H1 (cell line): ENCODE results near the gene FAM228A. TPM values are rescaled to one million over a fixed set of nuclear protein-coding genes. Genes with fewer than 3 reads are reported as not detected.

Experiments
- CTCF ChIA-PET: fragments of 300-600 bp; sonication (Branson Sonifier 250); formaldehyde crosslinking; loops from one replicate; lab custom pipeline; 2021; ENCODE audit not compliant: partially characterized antibody; lab: Charles Lee
- POLR2A ChIA-PET: fragments of 300-600 bp; sonication (Branson Sonifier 250); formaldehyde crosslinking; loops from one replicate; lab custom pipeline; 2021; ENCODE audit warnings: inconsistent platforms; ENCODE audit not compliant: partially characterized antibody; lab: Charles Lee
- DNase-seq, 2 experiments: peaks; one replicate each; pipeline versions ENCODE4 v3.0.0 to v3.0.0-alpha.2; 2010 to 2022; ENCODE audit warnings: low spot score in 2 of 2, low read depth in 1 of 2, mixed read lengths in 1 of 2
- FAIRE-seq: peaks from 2 replicates; lab custom pipeline; 2011; peaks lifted over from hg19 to GRCh38; lab: Jason Lieb, UNC
- H2AFZ ChIP-seq: 2 replicates; pipeline ENCODE4 v1.8.1; 2012; ENCODE audit warnings: low read length, inconsistent platforms
- H2AK5ac ChIP-seq: 2 replicates; pipeline ENCODE4 v1.6.1; 2013; ENCODE audit warnings: low read depth, low read length
- H2BK120ac ChIP-seq: replicated peaks from 2 replicates; pipeline ENCODE3; 2013; ENCODE audit warnings: low read depth, low read length, inconsistent platforms
- H2BK12ac ChIP-seq: 2 replicates; pipeline ENCODE4 v1.6.1; 2013; ENCODE audit warnings: low read depth, low read length
- H2BK15ac ChIP-seq: 2 replicates; pipeline ENCODE4 v1.6.1; 2013; ENCODE audit warnings: low read length
- H2BK20ac ChIP-seq: 2 replicates; pipeline ENCODE4 v1.6.1; 2013; ENCODE audit warnings: low read length
- H2BK5ac ChIP-seq: 2 replicates; pipeline ENCODE4 v1.6.1; 2013; ENCODE audit warnings: low read depth, low read length
- H3K14ac ChIP-seq: 2 replicates; pipeline ENCODE4 v1.6.1; 2013; ENCODE audit warnings: inconsistent platforms; ENCODE audit not compliant: insufficient read length
- H3K18ac ChIP-seq: 2 replicates; pipeline ENCODE4 v1.6.1; 2013; ENCODE audit warnings: low read length; ENCODE audit errors: extremely low read depth
- H3K23ac ChIP-seq: 2 replicates; pipeline ENCODE4 v1.6.1; 2013; ENCODE audit warnings: inconsistent platforms; ENCODE audit not compliant: insufficient read length
- H3K23me2 ChIP-seq: 2 replicates; pipeline ENCODE4 v1.6.1; 2013; ENCODE audit warnings: low read depth, low read length
- H3K27ac ChIP-seq: 2 replicates; pipeline ENCODE4 v1.6.1; 2011; ENCODE audit warnings: low read depth, low read length, inconsistent platforms
- H3K27me3 ChIP-seq, 4 experiments: replicated peaks in 1 of 4; 1 replicate in 1 of 4; 2 replicates in 3 of 4; pipeline versions ENCODE4 v1.6.1 to v1.8.1; 2011 to 2013; ENCODE audit warnings: low read length in 3 of 4, mild to moderate bottlenecking in 3 of 4, inconsistent platforms in 2 of 4, mixed read lengths in 2 of 4, moderate library complexity in 1 of 4; ENCODE audit not compliant: control insufficient read depth in 3 of 4, insufficient read depth in 3 of 4; ENCODE audit errors: extremely low read depth in 1 of 4
- H3K36me3 ChIP-seq, 4 experiments: 2 replicates each; pipeline versions ENCODE4 v1.6.1 to v1.8.1; 2011 to 2013; ENCODE audit warnings: mild to moderate bottlenecking in 4 of 4, low read length in 3 of 4, moderate library complexity in 2 of 4, control low read depth in 1 of 4, inconsistent platforms in 1 of 4; ENCODE audit not compliant: insufficient read depth in 4 of 4, control insufficient read depth in 2 of 4
- H3K4ac ChIP-seq: replicated peaks from 2 replicates; pipeline ENCODE3; 2013; ENCODE audit warnings: low read length, low read depth, mixed read lengths, inconsistent platforms; ENCODE audit not compliant: insufficient read length
- H3K4me1 ChIP-seq, 4 experiments: replicated peaks in 1 of 4; 1 replicate in 1 of 4; 2 replicates in 3 of 4; pipeline versions ENCODE4 v1.6.1 to v1.8.1; 2011 to 2013; ENCODE audit warnings: low read length in 3 of 4, inconsistent platforms in 2 of 4, mixed read lengths in 1 of 4; ENCODE audit not compliant: insufficient read depth in 4 of 4, control insufficient read depth in 3 of 4
- H3K4me2 ChIP-seq, 2 experiments: 2 replicates each; pipeline versions ENCODE4 v1.6.1 to v1.8.1; 2011 to 2013; ENCODE audit warnings: low read depth in 2 of 2, low read length in 2 of 2, control low read depth in 1 of 2, inconsistent platforms in 1 of 2, mild to moderate bottlenecking in 1 of 2; ENCODE audit not compliant: insufficient read depth in 1 of 2
- H3K4me3 ChIP-seq, 4 experiments: fragments of 200-600, 300-600 bp in 1 of 4; sonication (generic), shearing (Covaris generic), sonication (Bioruptor Twin) in 1 of 4; 2 replicates each; pipeline versions ENCODE4 v1.5.1 to v1.8.1; 2011 to 2016; ENCODE audit warnings: low read length in 4 of 4, low read depth in 3 of 4, control low read depth in 2 of 4, inconsistent platforms in 2 of 4, mild to moderate bottlenecking in 2 of 4, mixed read lengths in 1 of 4, moderate library complexity in 1 of 4; ENCODE audit not compliant: insufficient read depth in 2 of 4; ENCODE audit errors: extremely low read depth in 1 of 4
- H3K56ac ChIP-seq: replicated peaks from 2 replicates; pipeline ENCODE3; 2013; ENCODE audit warnings: low read depth, mild to moderate bottlenecking, mixed read lengths, low read length, inconsistent platforms; ENCODE audit not compliant: insufficient read length
- H3K79me1 ChIP-seq: 2 replicates; pipeline ENCODE4 v1.6.1; 2013; ENCODE audit warnings: low read depth, low read length, control low read depth
- H3K79me2 ChIP-seq, 2 experiments: 2 replicates each; pipeline versions ENCODE4 v1.6.1 to v1.8.1; 2012 to 2013; ENCODE audit warnings: low read length in 2 of 2, mild to moderate bottlenecking in 2 of 2, inconsistent platforms in 1 of 2; ENCODE audit not compliant: insufficient read depth in 2 of 2, control insufficient read depth in 1 of 2
- H3K9ac ChIP-seq, 4 experiments: replicated peaks in 1 of 4; 1 replicate in 1 of 4; 2 replicates in 3 of 4; pipeline versions ENCODE4 v1.6.1 to v1.8.1; 2011 to 2013; ENCODE audit warnings: low read depth in 3 of 4, low read length in 3 of 4, control low read depth in 2 of 4, mild to moderate bottlenecking in 2 of 4, moderate library complexity in 2 of 4, inconsistent platforms in 1 of 4; ENCODE audit errors: extremely low read depth in 1 of 4
- H3K9me3 ChIP-seq, 2 experiments: 2 replicates each; pipeline versions ENCODE4 v1.6.1 to v1.8.1; 2012 to 2013; ENCODE audit warnings: mild to moderate bottlenecking in 2 of 2, moderate library complexity in 2 of 2, control low read depth in 1 of 2, inconsistent platforms in 1 of 2, low read depth in 1 of 2, low read length in 1 of 2, mixed read lengths in 1 of 2; ENCODE audit not compliant: insufficient read depth in 2 of 2
- H4K20me1 ChIP-seq, 2 experiments: replicated peaks in 1 of 2; 2 replicates each; pipeline versions ENCODE3 to v1.8.1; 2011 to 2013; ENCODE audit warnings: inconsistent platforms in 2 of 2, low read length in 2 of 2, mild to moderate bottlenecking in 1 of 2; ENCODE audit not compliant: insufficient read depth in 2 of 2, control insufficient read depth in 1 of 2
- H4K5ac ChIP-seq: 2 replicates; pipeline ENCODE4 v1.6.1; 2013; ENCODE audit warnings: low read length, low read depth, mixed read lengths, inconsistent platforms; ENCODE audit not compliant: insufficient read length
- H4K8ac ChIP-seq: 2 replicates; pipeline ENCODE4 v1.8.0; 2013; ENCODE audit warnings: mild to moderate bottlenecking, moderate library complexity, low read length, inconsistent platforms; ENCODE audit not compliant: insufficient read depth; ENCODE audit errors: extremely low read depth
- H4K91ac ChIP-seq: replicated peaks from 2 replicates; pipeline ENCODE3; 2013; ENCODE audit warnings: low read length, mixed read lengths, inconsistent platforms; ENCODE audit not compliant: insufficient read length
- RAD21 ChIP-seq, 2 experiments: IDR thresholded peaks in 1 of 2; conservative IDR thresholded peaks in 1 of 2; 2 replicates each; pipeline ENCODE4 v1.6.1; 2011; ENCODE audit warnings: low read depth in 2 of 2, low read length in 2 of 2, improper control_type of control experiment in 1 of 2, inconsistent platforms in 1 of 2, mild to moderate bottlenecking in 1 of 2, moderate library complexity in 1 of 2
- SUZ12 ChIP-seq: fragments of 200-600 bp; sonication (generic); IDR thresholded peaks from 2 replicates; pipeline ENCODE4 v1.6.1; 2012; ENCODE audit warnings: mild to moderate bottlenecking, inconsistent platforms, low read length, moderate library complexity, mixed read lengths
- WGBS, 2 experiments: shearing (Covaris generic) in 1 of 2; methylation state at CpG; one replicate each; pipeline versions ENCODE4 v1.1.6 to v1.1.7; 2013 to 2015; ENCODE audit warnings: low lambda C conversion rate in 2 of 2, mixed read lengths in 2 of 2, inconsistent platforms in 1 of 2, low coverage in 1 of 2, missing lambda C conversion rate in 1 of 2; ENCODE audit not compliant: insufficient replicate concordance in 2 of 2, insufficient coverage in 1 of 2, insufficient read length in 1 of 2; ENCODE audit errors: extremely low coverage in 1 of 2, missing lambda C conversion rate in 1 of 2; 5-methylcytosine and 5-hydroxymethylcytosine counted together
- polyA plus RNA-seq, 7 experiments: library from polyadenylated mRNA; depleted of rRNA in 3 of 7; stranded (reverse) in 5 of 7; unstranded in 2 of 7; fragments of >200 nt in 5 of 7; fragments of 200-250 nt in 2 of 7; gene quantifications; 1 replicate in 5 of 7; 2 replicates in 1 of 7; 4 replicates in 1 of 7; pipeline versions ENCODE4 v1.2.1 to v1.2.3, GENCODE V29; 2011 to 2013; ENCODE audit warnings: missing spikeins in 2 of 7, mixed read lengths in 2 of 7
- total RNA-seq: library from RNA; stranded (reverse); fragmentation: NEBNext Ultra II Directional; extraction: Animal tissue kit (Norgen Biotek cat#: 25700); gene quantifications from 2 replicates; pipeline ENCODE4 v1.2.1, GENCODE V29; 2021
- TF ChIP-seq, protein P1 (sequence below), 3 experiments: IDR thresholded peaks; 1 replicate in 2 of 3; 2 replicates in 1 of 3; pipeline versions ENCODE4 v1.5.1 to v1.6.1; 2011; ENCODE audit warnings: low read length in 3 of 3, mild to moderate bottlenecking in 3 of 3, inconsistent platforms in 2 of 3, low read depth in 1 of 3, moderate library complexity in 1 of 3; ENCODE audit not compliant: insufficient read depth in 1 of 3; ENCODE audit errors: control extremely low read depth in 1 of 3

The FAM228A gene
- total and polyA plus RNA-seq, 2 of the 8 experiments (the other 6 are each of a cell fraction or from before 2014, with no cell fraction given): not detected

DNA sequence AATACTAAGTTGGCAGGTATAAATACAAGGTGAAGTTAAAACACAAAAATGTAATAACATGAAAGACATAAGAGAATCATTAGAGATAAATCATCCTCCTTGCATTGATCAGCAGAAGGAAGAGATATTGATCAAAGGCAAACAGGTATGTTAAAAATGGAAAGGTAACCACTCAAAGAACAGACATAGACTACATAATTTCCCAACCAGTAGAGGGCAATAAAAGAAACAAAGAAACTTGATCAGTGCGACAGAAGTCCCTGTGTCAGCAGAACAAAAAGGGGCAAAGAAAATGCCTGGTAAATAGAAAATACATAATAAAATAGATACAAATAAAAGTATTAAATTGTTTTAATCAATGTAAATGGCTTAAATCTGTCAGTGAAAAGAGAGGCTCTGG, 53.6 kb downstream of the FAM228A start:
- Histone ChIP-seq H3K4ac (no peak overlapping the region), H3K14ac (no peak overlapping the region), H3K4me3 (no peak overlapping the region), H2BK5ac (no peak overlapping the region), H4K5ac (no peak overlapping the region), H3K9me3 (no peaks in the 10 kb centered on the region), H3K27ac (no peak overlapping the region), H4K20me1 (peaks cover 0 to 2% of the 10 kb centered on the region in 2 experiments), H3K9ac (no peak overlapping the region), H3K56ac (no peak overlapping the region), H2BK12ac (no peak overlapping the region), H3K27me3 (no peaks in the 10 kb centered on the region), H4K8ac (no peak overlapping the region), H3K23me2 (no peaks in the 10 kb centered on the region), H3K79me2 (no peaks in the 10 kb centered on the region), H2BK20ac (no peak overlapping the region), H3K23ac (no peak overlapping the region), H2AK5ac (no peak overlapping the region), H4K91ac (no peak overlapping the region), H3K4me1 (no peaks in the 10 kb centered on the region), H3K36me3 (no peaks in the 10 kb centered on the region), H3K4me2 (no peak overlapping the region), H3K18ac (no peak overlapping the region), H2BK15ac (no peak overlapping the region), H3K79me1 (no peaks in the 10 kb centered on the region), H2BK120ac (no peak overlapping the region), H2AFZ (no peak overlapping the region)
- TF ChIP-seq SUZ12 (no peak), RAD21 (IDR thresholded peaks at IDR 0.05 in 1 of 2, conservative IDR thresholded peaks at IDR 0.05 in 1 of 2; ENCODE audit: low read depth in 2 of 2, low read length in 2 of 2) (peak; percentile 18 to 47; a peak in 3 of 4 replicates)
- TF ChIP-seq, protein P1, sequence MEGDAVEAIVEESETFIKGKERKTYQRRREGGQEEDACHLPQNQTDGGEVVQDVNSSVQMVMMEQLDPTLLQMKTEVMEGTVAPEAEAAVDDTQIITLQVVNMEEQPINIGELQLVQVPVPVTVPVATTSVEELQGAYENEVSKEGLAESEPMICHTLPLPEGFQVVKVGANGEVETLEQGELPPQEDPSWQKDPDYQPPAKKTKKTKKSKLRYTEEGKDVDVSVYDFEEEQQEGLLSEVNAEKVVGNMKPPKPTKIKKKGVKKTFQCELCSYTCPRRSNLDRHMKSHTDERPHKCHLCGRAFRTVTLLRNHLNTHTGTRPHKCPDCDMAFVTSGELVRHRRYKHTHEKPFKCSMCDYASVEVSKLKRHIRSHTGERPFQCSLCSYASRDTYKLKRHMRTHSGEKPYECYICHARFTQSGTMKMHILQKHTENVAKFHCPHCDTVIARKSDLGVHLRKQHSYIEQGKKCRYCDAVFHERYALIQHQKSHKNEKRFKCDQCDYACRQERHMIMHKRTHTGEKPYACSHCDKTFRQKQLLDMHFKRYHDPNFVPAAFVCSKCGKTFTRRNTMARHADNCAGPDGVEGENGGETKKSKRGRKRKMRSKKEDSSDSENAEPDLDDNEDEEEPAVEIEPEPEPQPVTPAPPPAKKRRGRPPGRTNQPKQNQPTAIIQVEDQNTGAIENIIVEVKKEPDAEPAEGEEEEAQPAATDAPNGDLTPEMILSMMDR (IDR thresholded peaks at IDR 0.05; ENCODE audit: control extremely low read depth in 1 of 3, insufficient read depth in 1 of 3, low read depth in 1 of 3, low read length in 3 of 3): peak in 2 of 3 experiments; percentile 21 to 36; a peak in 2 of 4 replicates
- no peak for FAIRE-seq
- DNase-seq: no peak
- 58% methylated on average over 1 of the region's 1 CpG; no CpG with 5 or more reads in 1 of the 2 experiments for WGBS, 2 experiments
- ChIA-PET POLR2A (no interaction called here), CTCF (interaction anchor here (0.6 to 1.5 kb wide), 6 partner anchors 12 to 158 kb away, joined by 3 to 4 read pairs (median 3); no protein-coding TSS in a partner anchor)
